ENCODE measurements around the gene TMEM131. TPM values are rescaled to one million over a fixed set of nuclear protein-coding genes. Genes with fewer than 3 reads are reported as not detected.

TMEM131 gene
- total and polyA plus RNA-seq, 2 experiments from 2014 or later: 9.2 to 22.7 TPM

DNA sequence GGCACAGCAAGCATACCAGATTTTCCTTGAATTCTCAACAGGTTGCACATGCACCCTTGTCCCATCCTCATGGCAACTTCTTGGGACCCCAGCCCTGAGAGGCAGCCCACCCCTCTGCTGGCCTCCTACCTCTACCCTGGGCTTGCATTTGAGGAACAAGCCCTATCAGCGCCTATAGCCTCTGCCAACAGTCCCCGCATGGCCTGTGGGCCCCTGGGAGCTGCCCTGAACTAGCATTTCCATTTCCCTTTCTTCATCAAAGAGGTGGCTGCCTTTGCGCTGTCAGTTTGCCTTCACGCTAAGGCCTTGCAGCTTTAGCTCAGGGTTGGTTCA is 287.7 kb downstream of the TMEM131 start (continued):
- TF ChIP-seq, protein P1, sequence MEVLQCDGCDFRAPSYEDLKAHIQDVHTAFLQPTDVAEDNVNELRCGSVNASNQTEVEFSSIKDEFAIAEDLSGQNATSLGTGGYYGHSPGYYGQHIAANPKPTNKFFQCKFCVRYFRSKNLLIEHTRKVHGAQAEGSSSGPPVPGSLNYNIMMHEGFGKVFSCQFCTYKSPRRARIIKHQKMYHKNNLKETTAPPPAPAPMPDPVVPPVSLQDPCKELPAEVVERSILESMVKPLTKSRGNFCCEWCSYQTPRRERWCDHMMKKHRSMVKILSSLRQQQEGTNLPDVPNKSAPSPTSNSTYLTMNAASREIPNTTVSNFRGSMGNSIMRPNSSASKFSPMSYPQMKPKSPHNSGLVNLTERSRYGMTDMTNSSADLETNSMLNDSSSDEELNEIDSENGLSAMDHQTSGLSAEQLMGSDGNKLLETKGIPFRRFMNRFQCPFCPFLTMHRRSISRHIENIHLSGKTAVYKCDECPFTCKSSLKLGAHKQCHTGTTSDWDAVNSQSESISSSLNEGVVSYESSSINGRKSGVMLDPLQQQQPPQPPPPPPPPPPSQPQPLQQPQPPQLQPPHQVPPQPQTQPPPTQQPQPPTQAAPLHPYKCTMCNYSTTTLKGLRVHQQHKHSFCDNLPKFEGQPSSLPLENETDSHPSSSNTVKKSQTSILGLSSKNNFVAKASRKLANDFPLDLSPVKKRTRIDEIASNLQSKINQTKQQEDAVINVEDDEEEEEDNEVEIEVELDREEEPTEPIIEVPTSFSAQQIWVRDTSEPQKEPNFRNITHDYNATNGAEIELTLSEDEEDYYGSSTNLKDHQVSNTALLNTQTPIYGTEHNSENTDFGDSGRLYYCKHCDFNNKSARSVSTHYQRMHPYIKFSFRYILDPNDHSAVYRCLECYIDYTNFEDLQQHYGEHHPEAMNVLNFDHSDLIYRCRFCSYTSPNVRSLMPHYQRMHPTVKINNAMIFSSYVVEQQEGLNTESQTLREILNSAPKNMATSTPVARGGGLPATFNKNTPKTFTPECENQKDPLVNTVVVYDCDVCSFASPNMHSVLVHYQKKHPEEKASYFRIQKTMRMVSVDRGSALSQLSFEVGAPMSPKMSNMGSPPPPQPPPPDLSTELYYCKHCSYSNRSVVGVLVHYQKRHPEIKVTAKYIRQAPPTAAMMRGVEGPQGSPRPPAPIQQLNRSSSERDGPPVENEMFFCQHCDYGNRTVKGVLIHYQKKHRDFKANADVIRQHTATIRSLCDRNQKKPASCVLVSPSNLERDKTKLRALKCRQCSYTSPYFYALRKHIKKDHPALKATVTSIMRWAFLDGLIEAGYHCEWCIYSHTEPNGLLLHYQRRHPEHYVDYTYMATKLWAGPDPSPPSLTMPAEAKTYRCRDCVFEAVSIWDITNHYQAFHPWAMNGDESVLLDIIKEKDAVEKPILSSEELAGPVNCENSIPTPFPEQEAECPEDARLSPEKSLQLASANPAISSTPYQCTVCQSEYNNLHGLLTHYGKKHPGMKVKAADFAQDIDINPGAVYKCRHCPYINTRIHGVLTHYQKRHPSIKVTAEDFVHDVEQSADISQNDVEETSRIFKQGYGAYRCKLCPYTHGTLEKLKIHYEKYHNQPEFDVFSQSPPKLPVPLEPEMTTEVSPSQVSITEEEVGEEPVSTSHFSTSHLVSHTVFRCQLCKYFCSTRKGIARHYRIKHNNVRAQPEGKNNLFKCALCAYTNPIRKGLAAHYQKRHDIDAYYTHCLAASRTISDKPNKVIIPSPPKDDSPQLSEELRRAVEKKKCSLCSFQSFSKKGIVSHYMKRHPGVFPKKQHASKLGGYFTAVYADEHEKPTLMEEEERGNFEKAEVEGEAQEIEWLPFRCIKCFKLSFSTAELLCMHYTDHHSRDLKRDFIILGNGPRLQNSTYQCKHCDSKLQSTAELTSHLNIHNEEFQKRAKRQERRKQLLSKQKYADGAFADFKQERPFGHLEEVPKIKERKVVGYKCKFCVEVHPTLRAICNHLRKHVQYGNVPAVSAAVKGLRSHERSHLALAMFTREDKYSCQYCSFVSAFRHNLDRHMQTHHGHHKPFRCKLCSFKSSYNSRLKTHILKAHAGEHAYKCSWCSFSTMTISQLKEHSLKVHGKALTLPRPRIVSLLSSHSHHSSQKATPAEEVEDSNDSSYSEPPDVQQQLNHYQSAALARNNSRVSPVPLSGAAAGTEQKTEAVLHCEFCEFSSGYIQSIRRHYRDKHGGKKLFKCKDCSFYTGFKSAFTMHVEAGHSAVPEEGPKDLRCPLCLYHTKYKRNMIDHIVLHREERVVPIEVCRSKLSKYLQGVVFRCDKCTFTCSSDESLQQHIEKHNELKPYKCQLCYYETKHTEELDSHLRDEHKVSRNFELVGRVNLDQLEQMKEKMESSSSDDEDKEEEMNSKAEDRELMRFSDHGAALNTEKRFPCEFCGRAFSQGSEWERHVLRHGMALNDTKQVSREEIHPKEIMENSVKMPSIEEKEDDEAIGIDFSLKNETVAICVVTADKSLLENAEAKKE (CRISPR knock-in tag; IDR thresholded peaks at IDR 0.05): no peak
- TF ChIP-seq, protein P2, sequence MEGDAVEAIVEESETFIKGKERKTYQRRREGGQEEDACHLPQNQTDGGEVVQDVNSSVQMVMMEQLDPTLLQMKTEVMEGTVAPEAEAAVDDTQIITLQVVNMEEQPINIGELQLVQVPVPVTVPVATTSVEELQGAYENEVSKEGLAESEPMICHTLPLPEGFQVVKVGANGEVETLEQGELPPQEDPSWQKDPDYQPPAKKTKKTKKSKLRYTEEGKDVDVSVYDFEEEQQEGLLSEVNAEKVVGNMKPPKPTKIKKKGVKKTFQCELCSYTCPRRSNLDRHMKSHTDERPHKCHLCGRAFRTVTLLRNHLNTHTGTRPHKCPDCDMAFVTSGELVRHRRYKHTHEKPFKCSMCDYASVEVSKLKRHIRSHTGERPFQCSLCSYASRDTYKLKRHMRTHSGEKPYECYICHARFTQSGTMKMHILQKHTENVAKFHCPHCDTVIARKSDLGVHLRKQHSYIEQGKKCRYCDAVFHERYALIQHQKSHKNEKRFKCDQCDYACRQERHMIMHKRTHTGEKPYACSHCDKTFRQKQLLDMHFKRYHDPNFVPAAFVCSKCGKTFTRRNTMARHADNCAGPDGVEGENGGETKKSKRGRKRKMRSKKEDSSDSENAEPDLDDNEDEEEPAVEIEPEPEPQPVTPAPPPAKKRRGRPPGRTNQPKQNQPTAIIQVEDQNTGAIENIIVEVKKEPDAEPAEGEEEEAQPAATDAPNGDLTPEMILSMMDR (conservative IDR thresholded peaks at IDR 0.05; ENCODE audit: low read depth in 2 of 2): no peak
- no peak for TF ChIP-seq STAT1 (IDR thresholded peaks at IDR 0.05; ENCODE audit: unreplicated experiment)

DNA sequence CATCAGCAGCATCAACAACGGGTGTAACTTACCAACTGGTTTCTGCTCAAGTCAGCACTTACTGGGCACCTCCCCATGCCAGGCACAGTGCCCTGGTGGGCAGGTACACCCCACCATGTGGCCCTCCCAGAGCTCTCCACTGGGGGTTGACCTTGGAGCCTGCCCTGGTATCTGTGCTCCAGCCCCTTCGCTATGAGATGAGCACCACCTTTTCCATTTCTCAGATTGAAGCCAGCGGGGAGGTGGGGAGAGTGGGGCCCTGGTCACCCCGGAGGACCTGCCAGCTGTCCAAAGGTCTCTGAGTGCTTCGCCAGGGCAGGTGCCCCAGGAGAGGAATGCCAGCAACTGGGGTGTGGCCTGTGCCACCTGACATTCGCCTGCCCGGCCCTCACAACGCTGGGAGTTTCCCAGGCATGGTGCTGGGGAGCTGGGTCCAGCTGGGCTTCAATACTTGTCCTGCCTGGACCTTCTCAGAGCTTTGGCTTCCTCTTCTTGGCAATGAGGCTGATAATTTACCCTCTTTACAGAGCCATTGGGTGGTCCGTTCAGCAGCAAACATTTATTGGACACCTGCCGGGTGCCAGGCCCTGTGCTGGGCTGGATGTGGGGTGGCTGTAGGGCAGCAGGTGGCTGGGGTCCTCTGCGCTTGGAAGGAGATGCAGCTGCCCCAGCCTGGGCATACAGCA is 288.2 kb downstream of the TMEM131 start:
- Mint-ChIP-seq H3K36me3 (ENCODE audit: low read depth) (peaks cover 2% of the 10 kb centered on the region; the same call in 1 of the 3 replicates), H3K27me3 (ENCODE audit: insufficient read depth, low read depth, poor library complexity) (peaks cover 3% of the 10 kb centered on the region), H3K9me3 (no peaks in the 10 kb centered on the region; the same call in 2 of the 3 replicates), H3K4me1 (peaks cover 4% of the 10 kb centered on the region; the same call in 1 of the 3 replicates), H3K27ac (no peak overlapping the region), H3K4me3 (no peak overlapping the region)
- Histone ChIP-seq H3K27me3 (ENCODE audit: insufficient read depth) (no peaks in the 10 kb centered on the region), H3K4me3 (no peak overlapping the region), H2AFZ (no peak overlapping the region), H3K27ac (ENCODE audit: low read depth) (no peak overlapping the region), H3K9me2 (ENCODE audit: insufficient read depth) (no peaks in the 10 kb centered on the region), H3K79me2 (replicated peaks; ENCODE audit: insufficient read depth) (no peaks in the 10 kb centered on the region), H3K36me3 (ENCODE audit: insufficient read depth) (no peaks in the 10 kb centered on the region), H3K4me1 (ENCODE audit: insufficient read depth) (no peaks in the 10 kb centered on the region), H3K4me2 (no peak overlapping the region), H3F3A (replicated peaks; ENCODE audit: low read depth) (no peaks in the 10 kb centered on the region), H4K20me1 (replicated peaks; ENCODE audit: insufficient read depth) (no peaks in the 10 kb centered on the region)
- no peak for ATAC-seq
- DNase-seq (ENCODE audit: low spot score): no peak
- TF ChIP-seq NANOG (IDR thresholded peaks at IDR 0.05; ENCODE audit: borderline replicate concordance) (no peak), ZNF331 (CRISPR knock-in tag; IDR thresholded peaks at IDR 0.05; ENCODE audit: low read depth) (no peak), ZNF114 (CRISPR knock-in tag; IDR thresholded peaks at IDR 0.05) (no peak), JUNB (IDR thresholded peaks at IDR 0.05; ENCODE audit: unreplicated experiment) (no peak), EZH2phosphoT487 (IDR thresholded peaks at IDR 0.05; ENCODE audit: unreplicated experiment) (no peak), STAT1 (IDR thresholded peaks at IDR 0.05; ENCODE audit: unreplicated experiment) (no peak), CREB1 (CRISPR knock-in tag; IDR thresholded peaks at IDR 0.05; ENCODE audit: low read depth) (no peak)
- TF ChIP-seq, protein P3, sequence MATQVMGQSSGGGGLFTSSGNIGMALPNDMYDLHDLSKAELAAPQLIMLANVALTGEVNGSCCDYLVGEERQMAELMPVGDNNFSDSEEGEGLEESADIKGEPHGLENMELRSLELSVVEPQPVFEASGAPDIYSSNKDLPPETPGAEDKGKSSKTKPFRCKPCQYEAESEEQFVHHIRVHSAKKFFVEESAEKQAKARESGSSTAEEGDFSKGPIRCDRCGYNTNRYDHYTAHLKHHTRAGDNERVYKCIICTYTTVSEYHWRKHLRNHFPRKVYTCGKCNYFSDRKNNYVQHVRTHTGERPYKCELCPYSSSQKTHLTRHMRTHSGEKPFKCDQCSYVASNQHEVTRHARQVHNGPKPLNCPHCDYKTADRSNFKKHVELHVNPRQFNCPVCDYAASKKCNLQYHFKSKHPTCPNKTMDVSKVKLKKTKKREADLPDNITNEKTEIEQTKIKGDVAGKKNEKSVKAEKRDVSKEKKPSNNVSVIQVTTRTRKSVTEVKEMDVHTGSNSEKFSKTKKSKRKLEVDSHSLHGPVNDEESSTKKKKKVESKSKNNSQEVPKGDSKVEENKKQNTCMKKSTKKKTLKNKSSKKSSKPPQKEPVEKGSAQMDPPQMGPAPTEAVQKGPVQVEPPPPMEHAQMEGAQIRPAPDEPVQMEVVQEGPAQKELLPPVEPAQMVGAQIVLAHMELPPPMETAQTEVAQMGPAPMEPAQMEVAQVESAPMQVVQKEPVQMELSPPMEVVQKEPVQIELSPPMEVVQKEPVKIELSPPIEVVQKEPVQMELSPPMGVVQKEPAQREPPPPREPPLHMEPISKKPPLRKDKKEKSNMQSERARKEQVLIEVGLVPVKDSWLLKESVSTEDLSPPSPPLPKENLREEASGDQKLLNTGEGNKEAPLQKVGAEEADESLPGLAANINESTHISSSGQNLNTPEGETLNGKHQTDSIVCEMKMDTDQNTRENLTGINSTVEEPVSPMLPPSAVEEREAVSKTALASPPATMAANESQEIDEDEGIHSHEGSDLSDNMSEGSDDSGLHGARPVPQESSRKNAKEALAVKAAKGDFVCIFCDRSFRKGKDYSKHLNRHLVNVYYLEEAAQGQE (IDR thresholded peaks at IDR 0.05; ENCODE audit: unreplicated experiment): no peak
- TF ChIP-seq, protein P4, sequence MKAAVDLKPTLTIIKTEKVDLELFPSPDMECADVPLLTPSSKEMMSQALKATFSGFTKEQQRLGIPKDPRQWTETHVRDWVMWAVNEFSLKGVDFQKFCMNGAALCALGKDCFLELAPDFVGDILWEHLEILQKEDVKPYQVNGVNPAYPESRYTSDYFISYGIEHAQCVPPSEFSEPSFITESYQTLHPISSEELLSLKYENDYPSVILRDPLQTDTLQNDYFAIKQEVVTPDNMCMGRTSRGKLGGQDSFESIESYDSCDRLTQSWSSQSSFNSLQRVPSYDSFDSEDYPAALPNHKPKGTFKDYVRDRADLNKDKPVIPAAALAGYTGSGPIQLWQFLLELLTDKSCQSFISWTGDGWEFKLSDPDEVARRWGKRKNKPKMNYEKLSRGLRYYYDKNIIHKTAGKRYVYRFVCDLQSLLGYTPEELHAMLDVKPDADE (IDR thresholded peaks at IDR 0.05): no peak
